ENCODE data around the gene TNIK.

TNIK gene

DNA sequence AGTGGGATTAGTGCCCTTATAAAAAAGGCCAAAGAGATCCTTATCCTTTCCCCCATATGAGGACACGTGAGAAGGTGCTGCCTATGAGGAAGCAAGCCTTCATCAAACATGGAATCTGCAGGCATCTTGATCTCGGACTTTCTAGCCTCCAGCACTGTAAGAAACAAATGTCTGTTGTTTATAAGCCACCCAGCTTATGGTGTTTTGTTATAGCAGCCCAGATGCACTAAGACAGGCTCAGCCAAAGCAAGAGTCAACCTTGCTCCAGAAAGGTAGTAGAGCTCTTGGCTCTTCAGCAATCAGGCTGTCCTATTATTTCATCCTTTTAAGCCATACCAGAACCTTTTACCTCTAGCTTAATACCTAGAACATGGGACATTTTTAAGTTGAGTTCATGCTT is 12.3 kb upstream of the TNIK start:
- no peak overlapping the region for H3K4me3 ChIP-seq (ENCODE audit: low read depth, low read length)
- TF ChIP-seq, protein P1, sequence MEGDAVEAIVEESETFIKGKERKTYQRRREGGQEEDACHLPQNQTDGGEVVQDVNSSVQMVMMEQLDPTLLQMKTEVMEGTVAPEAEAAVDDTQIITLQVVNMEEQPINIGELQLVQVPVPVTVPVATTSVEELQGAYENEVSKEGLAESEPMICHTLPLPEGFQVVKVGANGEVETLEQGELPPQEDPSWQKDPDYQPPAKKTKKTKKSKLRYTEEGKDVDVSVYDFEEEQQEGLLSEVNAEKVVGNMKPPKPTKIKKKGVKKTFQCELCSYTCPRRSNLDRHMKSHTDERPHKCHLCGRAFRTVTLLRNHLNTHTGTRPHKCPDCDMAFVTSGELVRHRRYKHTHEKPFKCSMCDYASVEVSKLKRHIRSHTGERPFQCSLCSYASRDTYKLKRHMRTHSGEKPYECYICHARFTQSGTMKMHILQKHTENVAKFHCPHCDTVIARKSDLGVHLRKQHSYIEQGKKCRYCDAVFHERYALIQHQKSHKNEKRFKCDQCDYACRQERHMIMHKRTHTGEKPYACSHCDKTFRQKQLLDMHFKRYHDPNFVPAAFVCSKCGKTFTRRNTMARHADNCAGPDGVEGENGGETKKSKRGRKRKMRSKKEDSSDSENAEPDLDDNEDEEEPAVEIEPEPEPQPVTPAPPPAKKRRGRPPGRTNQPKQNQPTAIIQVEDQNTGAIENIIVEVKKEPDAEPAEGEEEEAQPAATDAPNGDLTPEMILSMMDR (conservative IDR thresholded peaks at IDR 0.05; ENCODE audit: low read depth, low read length) = no peak
- no peak for DNase-seq (ENCODE audit: low read depth)

- no peak for DNase-seq (ENCODE audit: low read depth)
- TF ChIP-seq, protein P1 (conservative IDR thresholded peaks at IDR 0.05; ENCODE audit: low read depth, low read length) = no peak
- no peak overlapping the region for H3K4me3 ChIP-seq (ENCODE audit: low read depth, low read length)
Measured at GRCh38 chr3:171470714-171471227, 10.6 kb upstream of the TNIK start.

GRCh38 chr3:171469376-171469775 is 9.2 kb upstream of the TNIK start:
- no peak overlapping the region for H3K4me3 ChIP-seq (ENCODE audit: low read depth, low read length)
- TF ChIP-seq, protein P1 (conservative IDR thresholded peaks at IDR 0.05; ENCODE audit: low read depth, low read length) = no peak
- DNase-seq (ENCODE audit: low read depth) = no peak

GRCh38 chr3:171468296-171468906 is 8.2 kb upstream of the TNIK start:
- TF ChIP-seq, protein P1 (conservative IDR thresholded peaks at IDR 0.05; ENCODE audit: low read depth, low read length) = no peak
- DNase-seq (ENCODE audit: low read depth) = no peak
- no peak overlapping the region for H3K4me3 ChIP-seq (ENCODE audit: low read depth, low read length)

- DNase-seq (ENCODE audit: low read depth) = peak; percentile 54
- TF ChIP-seq, protein P1 (conservative IDR thresholded peaks at IDR 0.05; ENCODE audit: low read depth, low read length) = no peak
- H3K4me3 ChIP-seq (ENCODE audit: low read depth, low read length) = no peak overlapping the region
Measured at GRCh38 chr3:171465763-171466162, 5.6 kb upstream of the TNIK start.

DNA sequence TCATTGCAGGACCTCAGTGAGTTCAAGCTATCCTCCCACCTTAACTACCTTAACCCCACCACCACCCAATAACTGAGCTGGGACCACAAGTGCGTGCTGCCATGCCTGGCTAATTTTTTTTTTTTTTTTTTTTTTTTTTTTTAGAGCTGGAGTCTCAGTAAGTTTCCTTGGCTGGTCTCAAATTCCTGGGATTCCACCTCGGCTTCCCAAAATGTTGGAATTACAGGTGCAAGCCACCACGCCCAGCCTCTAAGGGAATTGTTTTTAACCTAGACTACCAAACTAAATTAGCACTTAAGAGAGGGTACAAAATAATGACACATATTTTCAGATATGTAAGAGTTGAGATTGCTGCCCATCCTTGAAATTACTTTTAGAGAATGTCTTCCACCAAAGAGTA is 4.3 kb upstream of the TNIK start:
- no peak for DNase-seq (ENCODE audit: low read depth)
- TF ChIP-seq, protein P1 (conservative IDR thresholded peaks at IDR 0.05; ENCODE audit: low read depth, low read length) = no peak
- H3K4me3 ChIP-seq (ENCODE audit: low read depth, low read length) = no peak overlapping the region

DNA sequence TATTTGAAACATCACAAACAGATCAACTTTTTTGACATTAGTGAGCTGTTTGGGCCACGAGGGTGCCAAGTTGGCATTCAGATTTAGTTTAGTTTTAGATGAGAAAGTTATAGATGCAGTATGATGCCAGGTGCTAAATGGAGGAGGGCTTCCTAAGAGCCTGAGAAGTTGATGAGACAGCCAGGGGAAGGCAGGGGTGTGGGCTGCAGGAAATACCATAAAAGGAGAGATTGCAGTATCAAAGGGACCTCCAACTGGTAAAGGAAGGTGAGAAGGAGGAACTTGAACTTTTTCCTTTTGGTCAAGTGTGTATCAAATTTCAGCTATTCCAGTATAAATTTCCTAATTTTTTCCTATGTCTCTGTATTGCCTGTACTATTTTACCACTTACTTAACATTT is 2.0 kb upstream of the TNIK start:
- TF ChIP-seq, protein P1 (conservative IDR thresholded peaks at IDR 0.05; ENCODE audit: low read depth, low read length) = no peak
- DNase-seq (ENCODE audit: low read depth) = no peak
- no peak overlapping the region for H3K4me3 ChIP-seq (ENCODE audit: low read depth, low read length)

All from choroid plexus epithelial cell (primary cell).